ENCODE results near the gene NT5C2.
"Not testable (repeated sequence)": the region's sequence is repeated elsewhere in the genome, so short reads cannot be mapped to it uniquely, and the experiment has no call there.

Gene NT5C2

GRCh38 chr10:103184615-103185014 lies 8.5 kb downstream of the NT5C2 start:
- TF ChIP-seq, protein P1, sequence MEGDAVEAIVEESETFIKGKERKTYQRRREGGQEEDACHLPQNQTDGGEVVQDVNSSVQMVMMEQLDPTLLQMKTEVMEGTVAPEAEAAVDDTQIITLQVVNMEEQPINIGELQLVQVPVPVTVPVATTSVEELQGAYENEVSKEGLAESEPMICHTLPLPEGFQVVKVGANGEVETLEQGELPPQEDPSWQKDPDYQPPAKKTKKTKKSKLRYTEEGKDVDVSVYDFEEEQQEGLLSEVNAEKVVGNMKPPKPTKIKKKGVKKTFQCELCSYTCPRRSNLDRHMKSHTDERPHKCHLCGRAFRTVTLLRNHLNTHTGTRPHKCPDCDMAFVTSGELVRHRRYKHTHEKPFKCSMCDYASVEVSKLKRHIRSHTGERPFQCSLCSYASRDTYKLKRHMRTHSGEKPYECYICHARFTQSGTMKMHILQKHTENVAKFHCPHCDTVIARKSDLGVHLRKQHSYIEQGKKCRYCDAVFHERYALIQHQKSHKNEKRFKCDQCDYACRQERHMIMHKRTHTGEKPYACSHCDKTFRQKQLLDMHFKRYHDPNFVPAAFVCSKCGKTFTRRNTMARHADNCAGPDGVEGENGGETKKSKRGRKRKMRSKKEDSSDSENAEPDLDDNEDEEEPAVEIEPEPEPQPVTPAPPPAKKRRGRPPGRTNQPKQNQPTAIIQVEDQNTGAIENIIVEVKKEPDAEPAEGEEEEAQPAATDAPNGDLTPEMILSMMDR (IDR thresholded peaks at IDR 0.05; ENCODE audit: low read depth, low read length) = no peak
- no peak overlapping the region for H3K4me3 ChIP-seq (ENCODE audit: low read depth, low read length)

- H3K4me3 ChIP-seq (ENCODE audit: low read depth, low read length) = not testable (repeated sequence)
Measured at GRCh38 chr10:103183991-103184451, 9.1 kb downstream of the NT5C2 start.

- H3K4me3 ChIP-seq (ENCODE audit: low read depth, low read length) = no peak overlapping the region
- TF ChIP-seq, protein P1 (IDR thresholded peaks at IDR 0.05; ENCODE audit: low read depth, low read length) = no peak
Measured at GRCh38 chr10:103181244-103181643, 11.8 kb downstream of the NT5C2 start.

DNA sequence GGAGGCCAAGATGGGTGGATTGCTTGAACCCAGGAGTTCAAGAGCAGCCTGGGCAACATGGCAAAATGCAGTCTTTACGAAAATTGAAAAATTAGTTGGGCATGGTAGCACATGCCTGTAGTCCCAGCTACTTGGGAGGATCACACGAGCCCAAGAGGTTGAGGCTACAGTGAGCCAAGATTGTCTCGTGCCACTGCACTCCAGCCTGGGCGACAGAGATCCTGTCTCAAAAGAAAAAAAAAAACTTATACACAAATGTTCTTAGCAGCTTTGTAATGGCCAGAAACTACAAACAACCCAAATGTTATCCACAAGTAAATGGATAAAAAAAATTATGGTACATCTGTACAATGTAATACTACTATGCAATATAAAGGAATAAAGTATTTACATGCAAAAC lies 12.6 kb downstream of the NT5C2 start:
- H3K4me3 ChIP-seq (ENCODE audit: low read depth, low read length) = no peak overlapping the region
- TF ChIP-seq, protein P1 (IDR thresholded peaks at IDR 0.05; ENCODE audit: low read depth, low read length) = no peak

- H3K4me3 ChIP-seq (ENCODE audit: low read depth, low read length) = no peak overlapping the region
- TF ChIP-seq, protein P1 (IDR thresholded peaks at IDR 0.05; ENCODE audit: low read depth, low read length) = no peak
Measured at GRCh38 chr10:103177123-103177522, 15.9 kb downstream of the NT5C2 start.

GRCh38 chr10:103175580-103176285 lies 17.3 kb downstream of the NT5C2 start:
- TF ChIP-seq, protein P1 (IDR thresholded peaks at IDR 0.05; ENCODE audit: low read depth, low read length) = no peak

DNA sequence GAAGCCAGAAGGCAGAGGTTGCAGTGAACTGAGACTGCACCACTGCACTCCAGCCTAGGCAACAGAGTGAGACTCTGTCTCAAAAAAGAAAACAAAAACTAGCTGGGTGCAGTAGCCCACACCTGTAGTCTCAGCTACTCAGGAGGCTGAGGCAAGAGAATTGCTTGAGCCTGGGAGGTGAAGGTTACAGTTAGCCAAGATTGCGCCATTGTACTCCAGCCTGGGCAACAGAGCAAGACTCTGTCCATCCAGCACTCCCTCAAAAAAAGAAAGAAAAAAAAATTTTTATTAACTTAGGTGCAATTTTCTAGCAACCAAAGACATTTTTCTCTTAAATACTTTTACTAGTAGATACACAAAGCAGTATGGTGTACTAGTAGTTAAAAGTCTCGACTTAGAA lies 18.7 kb downstream of the NT5C2 start:
- H3K4me3 ChIP-seq (ENCODE audit: low read depth, low read length) = not testable (repeated sequence)

More at GRCh38 chr10:103175580-103176285, 17.3 kb downstream of the NT5C2 start:
- H3K4me3 ChIP-seq (ENCODE audit: low read depth, low read length) = no peak overlapping the region

GRCh38 chr10:103171278-103171677 lies 21.8 kb downstream of the NT5C2 start:
- TF ChIP-seq, protein P1 (IDR thresholded peaks at IDR 0.05; ENCODE audit: low read depth, low read length) = no peak
- H3K4me3 ChIP-seq (ENCODE audit: low read depth, low read length) = no peak overlapping the region

Measured in WI38 (cell line).